ENCODE measurements around the gene FAM229B.

The FAM229B gene

DNA sequence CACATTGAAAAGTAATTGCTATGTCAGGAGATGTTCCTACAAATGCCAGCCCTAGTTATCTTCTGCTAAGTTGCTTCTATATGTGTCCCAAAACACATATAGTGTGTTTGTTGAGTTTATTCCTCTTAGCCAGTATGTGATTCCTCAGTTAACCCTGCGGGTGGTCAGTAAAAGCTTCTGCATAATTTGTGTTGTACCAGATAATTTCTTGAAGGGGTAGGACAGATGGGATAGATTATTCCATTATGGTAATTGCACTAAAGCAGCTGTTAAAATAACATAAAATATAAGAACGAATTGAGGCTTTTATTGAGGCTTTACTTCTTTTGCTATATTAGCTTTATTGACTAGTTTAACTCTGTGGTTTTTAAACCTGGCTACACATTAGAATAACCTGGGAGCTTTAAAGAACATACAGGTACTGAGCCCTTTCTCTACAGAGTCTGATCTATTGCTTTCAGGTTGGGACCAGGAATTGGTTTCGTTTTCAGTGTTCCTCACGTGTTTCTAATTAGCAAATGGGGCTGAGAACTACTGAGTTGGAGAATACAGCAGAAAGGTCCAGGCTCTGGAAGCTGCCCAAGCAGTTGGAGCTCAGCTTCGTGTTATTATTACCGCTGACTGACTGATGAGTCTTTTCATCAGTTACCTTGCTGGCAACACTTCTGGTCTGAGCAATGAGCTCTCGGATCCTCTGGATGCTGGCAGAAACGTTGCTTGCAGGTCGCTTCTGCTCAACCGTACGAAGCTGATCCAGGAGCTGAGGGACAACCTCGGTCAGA lies 56.9 kb downstream of the FAM229B start:
- Histone ChIP-seq H3K27ac (ENCODE audit: low read depth, low read length) (no peak overlapping the region), H3K9me3 (ENCODE audit: insufficient read depth, low read depth, low read length) (no peaks in the 10 kb centered on the region)

DNA sequence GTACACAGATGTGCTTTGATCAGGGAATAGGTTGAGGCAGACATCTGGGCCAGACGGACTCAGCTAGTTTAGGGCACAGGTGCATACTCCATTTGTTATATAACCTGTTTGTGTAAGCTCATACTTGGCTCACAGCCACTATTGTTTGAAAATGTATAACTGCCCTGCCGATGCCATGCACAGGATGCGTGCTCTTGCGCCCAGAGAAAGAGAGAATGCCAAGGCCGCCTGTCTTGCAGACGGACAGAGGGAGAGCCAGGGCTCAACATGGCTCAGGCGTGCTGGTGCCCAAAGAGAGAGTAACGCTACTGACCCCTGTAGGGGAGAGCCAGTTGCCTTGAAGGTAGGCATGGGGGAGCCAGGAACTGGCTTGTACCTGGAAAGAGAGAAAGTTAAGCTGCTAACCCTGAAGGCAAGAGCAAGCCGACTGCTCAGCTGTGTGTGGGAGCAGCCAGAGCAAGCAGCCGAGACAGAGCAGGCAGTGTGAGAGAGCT lies 57.7 kb downstream of the FAM229B start:
- WGBS: 89% methylated on average over 10 of the region's 10 CpGs
- Histone ChIP-seq H3K9ac (ENCODE audit: low read depth, low read length) (no peak overlapping the region), H3K4me3 (ENCODE audit: low read length) (no peak overlapping the region), H3K27me3 (ENCODE audit: insufficient read depth, low read length) (no peaks in the 10 kb centered on the region), H3K9me3 (ENCODE audit: insufficient read depth, low read depth, low read length) (no peaks in the 10 kb centered on the region), H3K4me1 (ENCODE audit: insufficient read depth, low read length) (no peaks in the 10 kb centered on the region), H3K27ac (ENCODE audit: low read depth, low read length) (no peak overlapping the region), H3K36me3 (ENCODE audit: insufficient read depth, low read length) (no peaks in the 10 kb centered on the region)

More for the DNA sequence above, 56.9 kb downstream of the FAM229B start:
- no peak overlapping the region for H3K9ac ChIP-seq (ENCODE audit: low read depth, low read length)
- 90% methylated on average over 10 of the region's 12 CpGs for WGBS
- H3K36me3 ChIP-seq (ENCODE audit: insufficient read depth, low read length): no peaks in the 10 kb centered on the region
- no peaks in the 10 kb centered on the region for H3K4me1 ChIP-seq (ENCODE audit: insufficient read depth, low read length)
- no peaks in the 10 kb centered on the region for H3K27me3 ChIP-seq (ENCODE audit: insufficient read depth, low read length)
- H3K4me3 ChIP-seq (ENCODE audit: low read length): no peak overlapping the region

DNA sequence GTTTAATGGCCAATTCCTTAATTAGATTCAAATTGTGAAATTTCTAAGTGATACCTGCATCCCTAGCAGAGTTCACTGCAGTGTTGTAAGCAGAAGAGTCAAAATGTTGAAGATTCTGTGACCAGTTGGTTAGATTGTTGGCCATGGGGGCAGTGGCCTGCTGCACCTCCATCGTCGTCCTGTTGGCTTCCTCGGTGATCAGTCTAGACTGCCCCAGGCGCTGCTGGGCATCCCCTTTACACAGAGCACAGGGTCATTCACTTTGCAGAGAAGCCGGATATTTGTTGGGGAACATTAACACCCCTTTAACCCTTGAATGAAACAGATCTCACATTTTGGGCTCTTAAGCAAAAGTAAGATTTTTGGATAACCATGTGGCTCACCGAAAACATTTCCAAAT lies 60.7 kb downstream of the FAM229B start:
- no peaks in the 10 kb centered on the region for H3K27me3 ChIP-seq (ENCODE audit: insufficient read depth, low read length)
- no peak overlapping the region for H3K9ac ChIP-seq (ENCODE audit: low read depth, low read length)

DNA sequence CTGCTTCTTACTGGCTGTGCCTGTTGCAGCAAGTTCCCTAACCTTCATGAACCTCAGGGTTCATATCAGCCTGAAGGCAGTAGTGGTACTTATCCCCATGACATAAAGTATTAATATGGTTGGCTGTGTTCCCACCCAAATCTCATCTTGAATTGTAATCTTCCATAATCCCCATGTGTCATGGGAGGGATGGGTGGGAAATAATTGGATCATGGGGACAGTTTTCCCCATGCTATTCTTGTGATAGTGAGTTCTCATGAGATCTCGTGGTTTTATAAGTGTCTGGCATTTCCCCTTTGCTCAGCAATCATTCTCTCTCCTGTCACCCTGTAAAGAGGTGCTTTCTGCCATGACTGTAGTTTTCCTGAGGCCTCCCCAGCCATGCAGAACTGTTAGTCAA lies 61.8 kb downstream of the FAM229B start:
- WGBS: 92% methylated on average over 1 of the region's 1 CpG

More for the DNA sequence above, 60.7 kb downstream of the FAM229B start:
- Histone ChIP-seq H3K36me3 (ENCODE audit: insufficient read depth, low read length) (no peaks in the 10 kb centered on the region), H3K9me3 (ENCODE audit: insufficient read depth, low read depth, low read length) (no peaks in the 10 kb centered on the region), H3K27ac (ENCODE audit: low read depth, low read length) (no peak overlapping the region), H3K4me1 (ENCODE audit: insufficient read depth, low read length) (no peaks in the 10 kb centered on the region), H3K4me3 (ENCODE audit: low read length) (no peak overlapping the region)
- 92% methylated on average over 6 of the region's 6 CpGs for WGBS

DNA sequence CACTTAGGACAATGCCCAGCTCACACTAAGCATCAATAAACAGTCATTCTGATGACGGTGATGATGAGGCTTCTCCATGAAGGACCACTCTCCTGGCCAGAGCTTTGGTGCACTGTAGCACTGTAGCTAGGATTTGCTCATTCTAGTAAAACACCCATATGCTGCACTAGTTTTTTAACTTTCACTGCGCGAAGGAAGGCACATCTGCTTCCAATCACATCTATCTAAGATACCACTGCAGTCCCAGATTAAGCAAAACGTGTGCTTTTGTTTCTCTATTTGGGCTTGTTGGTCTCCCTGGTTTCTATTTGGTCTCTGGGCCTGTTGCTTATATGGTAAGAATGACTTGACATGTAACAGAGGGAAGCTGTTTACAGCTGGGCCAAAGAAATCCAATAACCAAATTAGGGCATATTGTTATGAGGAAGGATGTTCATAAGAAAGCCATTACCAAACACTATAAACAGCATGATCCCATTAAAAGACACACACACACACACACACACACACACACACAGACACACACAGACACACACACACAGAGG lies 62.4 kb downstream of the FAM229B start:
- WGBS: 93% methylated on average over 4 of the region's 4 CpGs
- no peaks in the 10 kb centered on the region for H3K36me3 ChIP-seq (ENCODE audit: insufficient read depth, low read length)
- H3K9ac ChIP-seq (ENCODE audit: low read depth, low read length): no peak overlapping the region
- no peak overlapping the region for H3K27ac ChIP-seq (ENCODE audit: low read depth, low read length)
- no peak overlapping the region for H3K4me3 ChIP-seq (ENCODE audit: low read length)
- no peaks in the 10 kb centered on the region; the same call in 1 of the 2 replicates for H3K4me1 ChIP-seq (ENCODE audit: insufficient read depth, low read length)
- H3K27me3 ChIP-seq (ENCODE audit: insufficient read depth, low read length): no peaks in the 10 kb centered on the region
- H3K9me3 ChIP-seq (ENCODE audit: insufficient read depth, low read depth, low read length): no peaks in the 10 kb centered on the region

More for the DNA sequence above, 61.8 kb downstream of the FAM229B start:
- no peak overlapping the region for H3K9ac ChIP-seq (ENCODE audit: low read depth, low read length)
- no peaks in the 10 kb centered on the region for H3K36me3 ChIP-seq (ENCODE audit: insufficient read depth, low read length)
- H3K27me3 ChIP-seq (ENCODE audit: insufficient read depth, low read length): no peaks in the 10 kb centered on the region
- no peak overlapping the region for H3K4me3 ChIP-seq (ENCODE audit: low read length)
- H3K4me1 ChIP-seq (ENCODE audit: insufficient read depth, low read length): no peaks in the 10 kb centered on the region
- H3K9me3 ChIP-seq (ENCODE audit: insufficient read depth, low read depth, low read length): no peaks in the 10 kb centered on the region
- H3K27ac ChIP-seq (ENCODE audit: low read depth, low read length): no peak overlapping the region

DNA sequence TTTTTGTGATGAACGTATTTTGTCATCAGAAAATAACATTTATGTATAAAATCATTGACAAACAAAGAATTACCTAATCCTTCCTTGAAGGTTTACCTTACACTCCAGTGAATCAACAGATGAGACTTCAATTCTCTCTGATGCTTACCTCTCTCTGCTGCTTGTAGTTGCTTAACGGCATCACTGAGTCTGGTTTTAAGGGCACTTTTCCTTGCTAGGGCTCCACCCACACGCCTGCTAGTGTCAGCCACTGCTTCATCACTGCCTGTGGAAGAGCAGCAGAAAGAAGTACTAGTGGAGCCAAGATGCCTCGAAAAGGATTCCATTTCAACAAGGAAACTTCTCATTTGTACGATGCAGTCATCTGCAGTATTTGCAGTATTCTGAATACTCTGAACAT lies 63.0 kb downstream of the FAM229B start:
- no peak overlapping the region for H3K9ac ChIP-seq (ENCODE audit: low read depth, low read length)
- no peak overlapping the region for H3K27ac ChIP-seq (ENCODE audit: low read depth, low read length)
- H3K4me1 ChIP-seq (ENCODE audit: insufficient read depth, low read length): no peaks in the 10 kb centered on the region; the same call in 1 of the 2 replicates
- no peaks in the 10 kb centered on the region for H3K27me3 ChIP-seq (ENCODE audit: insufficient read depth, low read length)
- H3K4me3 ChIP-seq (ENCODE audit: low read length): no peak overlapping the region
- H3K9me3 ChIP-seq (ENCODE audit: insufficient read depth, low read depth, low read length): no peaks in the 10 kb centered on the region
- WGBS: 79% methylated on average over 4 of the region's 5 CpGs
- H3K36me3 ChIP-seq (ENCODE audit: insufficient read depth, low read length): no peaks in the 10 kb centered on the region

Measured in HUES64 (cell line).